Hepatocyte (in vitro differentiated cells): ENCODE data around the gene NFIX.

Experiments used
- CTCF ChIP-seq: fragments of 200-600 bp; sonication (generic); IDR thresholded peaks from 2 replicates; pipeline ENCODE4 v1.5.1; 2016; ENCODE audit warnings: antibody characterized with exemption, mild to moderate bottlenecking; ENCODE audit not compliant: poor library complexity
- EZH2 ChIP-seq: fragments of 200-600 bp; sonication (generic); IDR thresholded peaks from 2 replicates; pipeline ENCODE4 v1.6.1; 2016; ENCODE audit warnings: antibody characterized with exemption, mild to moderate bottlenecking, borderline replicate concordance

GRCh38 chr19:13025819-13026456, 30.7 kb downstream of the NFIX start:
- TF ChIP-seq EZH2 = peak; percentile 31
- no peak for TF ChIP-seq CTCF
